WTC11 (cell line): Measurements from ENCODE around the gene ZFHX2. TPM values are rescaled to one million over a fixed set of nuclear protein-coding genes. Genes with fewer than 3 reads are reported as not detected.

Experiments used
- ATAC-seq: fragments of 200-7000 bp; cut with Tn5 transposase; 2 replicates; pipeline ENCODE4 v1.10.0; 2021; ENCODE audit warnings: mild to moderate bottlenecking, moderate library complexity
- CTCF ChIA-PET: fragments of 300-600 bp; sonication (Branson Sonifier 250); formaldehyde crosslinking; loops from one replicate; lab custom pipeline; 2021; ENCODE audit warnings: antibody characterized with exemption; lab: Charles Lee
- POLR2A ChIA-PET: fragments of 350-600 bp; sonication (Branson Sonifier 250); formaldehyde crosslinking; loops from one replicate; lab custom pipeline; 2021; ENCODE audit warnings: antibody characterized with exemption; lab: Charles Lee
- DNase-seq: peaks from one replicate; pipeline ENCODE4 v3.0.0; 2021; ENCODE audit warnings: low spot score
- H3K27ac Mint-ChIP-seq: 2 replicates; pipeline ENCODE4 v1.8.0; 2021; ENCODE audit warnings: mixed read lengths
- H3K27me3 Mint-ChIP-seq: 2 replicates; pipeline ENCODE4 v1.8.0; 2021; ENCODE audit warnings: low read depth, mild to moderate bottlenecking, moderate library complexity, mixed read lengths
- H3K36me3 Mint-ChIP-seq: 2 replicates; pipeline ENCODE4 v1.8.0; 2021; ENCODE audit warnings: mixed read lengths
- H3K4me1 Mint-ChIP-seq: 2 replicates; pipeline ENCODE4 v1.8.0; 2022; ENCODE audit warnings: mixed read lengths
- H3K4me3 Mint-ChIP-seq: 2 replicates; pipeline ENCODE4 v1.8.0; 2021; ENCODE audit warnings: mild to moderate bottlenecking, moderate library complexity, mixed read lengths
- H3K9me3 Mint-ChIP-seq: 2 replicates; pipeline ENCODE4 v1.8.0; 2021; ENCODE audit warnings: mixed read lengths
- AFF4 ChIP-seq: sonication (generic); formaldehyde crosslinking; IDR thresholded peaks from 2 replicates; pipeline ENCODE4 v1.8.1; 2023; ENCODE audit warnings: mild to moderate bottlenecking, missing genetic modification reagents, borderline replicate concordance
- CBFB ChIP-seq: sonication (generic); formaldehyde crosslinking; IDR thresholded peaks from 2 replicates; pipeline ENCODE4 v1.8.1; 2022; ENCODE audit warnings: mild to moderate bottlenecking, low read depth, missing genetic modification reagents
- ESRRA ChIP-seq: sonication (generic); formaldehyde crosslinking; IDR thresholded peaks from 2 replicates; pipeline ENCODE4 v1.8.1; 2022; ENCODE audit warnings: mild to moderate bottlenecking, missing genetic modification reagents, borderline replicate concordance
- KAT7 ChIP-seq: sonication (generic); formaldehyde crosslinking; IDR thresholded peaks from 2 replicates; pipeline ENCODE4 v1.8.1; 2023; ENCODE audit warnings: missing genetic modification reagents, mild to moderate bottlenecking, borderline replicate concordance
- MAX ChIP-seq: sonication (generic); formaldehyde crosslinking; IDR thresholded peaks from 2 replicates; pipeline ENCODE4 v1.8.0; 2022; ENCODE audit warnings: mild to moderate bottlenecking, missing genetic modification reagents
- NR1H2 ChIP-seq: sonication (generic); formaldehyde crosslinking; IDR thresholded peaks from 2 replicates; pipeline ENCODE4 v1.9.0; 2021; ENCODE audit warnings: mild to moderate bottlenecking, moderate library complexity, missing genetic modification reagents
- SMAD3 ChIP-seq: sonication (generic); formaldehyde crosslinking; IDR thresholded peaks from 2 replicates; pipeline ENCODE4 v1.8.0; 2022; ENCODE audit warnings: missing genetic modification reagents, mild to moderate bottlenecking, borderline replicate concordance
- ZBTB43 ChIP-seq: sonication (generic); formaldehyde crosslinking; IDR thresholded peaks from 2 replicates; pipeline ENCODE4 v1.8.1; 2023; ENCODE audit warnings: mild to moderate bottlenecking, missing genetic modification reagents
- ZNF263 ChIP-seq: sonication (generic); formaldehyde crosslinking; IDR thresholded peaks from 2 replicates; pipeline ENCODE4 v1.8.1; 2022; ENCODE audit warnings: low read depth, mild to moderate bottlenecking, moderate library complexity, missing genetic modification reagents
- ZNF281 ChIP-seq: sonication (generic); formaldehyde crosslinking; IDR thresholded peaks from 2 replicates; pipeline ENCODE4 v1.8.0; 2023; ENCODE audit warnings: mild to moderate bottlenecking, missing genetic modification reagents
- total RNA-seq: library from RNA; stranded (reverse); gene quantifications from 3 replicates; pipeline ENCODE4 v1.2.3, GENCODE V29; 2021
- TF ChIP-seq, protein P1 (sequence below): sonication (generic); formaldehyde crosslinking; IDR thresholded peaks from 2 replicates; pipeline ENCODE4 v1.8.1; 2023; ENCODE audit warnings: mild to moderate bottlenecking, missing genetic modification reagents, moderate library complexity
- TF ChIP-seq, protein P2 (sequence below): sonication (generic); formaldehyde crosslinking; IDR thresholded peaks from 2 replicates; pipeline ENCODE4 v1.8.1; 2023; ENCODE audit warnings: mild to moderate bottlenecking, missing genetic modification reagents, moderate library complexity
- TF ChIP-seq, protein P3 (sequence below): sonication (generic); formaldehyde crosslinking; IDR thresholded peaks from 2 replicates; pipeline ENCODE4 v1.8.0; 2022; ENCODE audit warnings: missing genetic modification reagents
- TF ChIP-seq, protein P4 (sequence below): sonication (generic); formaldehyde crosslinking; IDR thresholded peaks from 2 replicates; pipeline ENCODE4 v1.8.1; 2022; ENCODE audit warnings: missing genetic modification reagents, borderline replicate concordance

The ZFHX2 gene
- total RNA-seq, 1 experiment from 2014 or later, result 16.4 TPM

GRCh38 chr14:23486036-23486435 is 65.5 kb downstream of the ZFHX2 start (continued):
- no peak for TF ChIP-seq AFF4 (CRISPR knock-in tag)
- TF ChIP-seq ZBTB43, result no peak
- TF ChIP-seq ZNF263 (CRISPR knock-in tag), result no peak
- TF ChIP-seq, protein P1, sequence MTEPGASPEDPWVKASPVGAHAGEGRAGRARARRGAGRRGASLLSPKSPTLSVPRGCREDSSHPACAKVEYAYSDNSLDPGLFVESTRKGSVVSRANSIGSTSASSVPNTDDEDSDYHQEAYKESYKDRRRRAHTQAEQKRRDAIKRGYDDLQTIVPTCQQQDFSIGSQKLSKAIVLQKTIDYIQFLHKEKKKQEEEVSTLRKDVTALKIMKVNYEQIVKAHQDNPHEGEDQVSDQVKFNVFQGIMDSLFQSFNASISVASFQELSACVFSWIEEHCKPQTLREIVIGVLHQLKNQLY (CRISPR knock-in tag), result no peak
- no peak for TF ChIP-seq KAT7 (CRISPR knock-in tag)

DNA sequence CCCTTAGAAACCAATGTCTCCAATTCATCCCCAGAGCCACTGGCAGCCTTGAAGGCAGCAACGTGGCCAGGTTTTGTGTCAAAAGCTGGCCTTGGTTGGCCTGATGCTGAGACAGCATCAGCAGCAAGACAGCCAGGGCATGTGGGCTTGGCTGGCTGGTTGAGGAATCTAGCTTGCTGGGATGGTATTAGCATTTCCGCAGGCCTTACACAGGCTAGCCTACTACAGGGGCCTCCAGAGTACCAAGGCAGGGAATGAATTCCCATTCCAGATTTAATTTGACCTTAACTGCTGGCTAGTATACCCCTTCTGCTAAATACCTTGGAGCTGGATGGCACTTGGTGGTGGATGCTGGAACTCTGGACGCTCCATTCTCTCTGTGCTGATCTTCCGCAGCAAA is 66.2 kb downstream of the ZFHX2 start:
- Mint-ChIP-seq H3K27ac (peak overlapping the region; percentile 90), H3K27me3 (no peaks in the 10 kb centered on the region; the same call in 1 of the 2 replicates), H3K9me3 (no peaks in the 10 kb centered on the region), H3K36me3 (no peaks in the 10 kb centered on the region), H3K4me1 (peaks cover 64% of the 10 kb centered on the region)
- no peak for TF ChIP-seq SMAD3 (CRISPR knock-in tag)
- TF ChIP-seq, protein P2, sequence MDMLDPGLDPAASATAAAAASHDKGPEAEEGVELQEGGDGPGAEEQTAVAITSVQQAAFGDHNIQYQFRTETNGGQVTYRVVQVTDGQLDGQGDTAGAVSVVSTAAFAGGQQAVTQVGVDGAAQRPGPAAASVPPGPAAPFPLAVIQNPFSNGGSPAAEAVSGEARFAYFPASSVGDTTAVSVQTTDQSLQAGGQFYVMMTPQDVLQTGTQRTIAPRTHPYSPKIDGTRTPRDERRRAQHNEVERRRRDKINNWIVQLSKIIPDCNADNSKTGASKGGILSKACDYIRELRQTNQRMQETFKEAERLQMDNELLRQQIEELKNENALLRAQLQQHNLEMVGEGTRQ, result 0 out of 2 replicates have a peak, but pooled peaks have one; percentile 6
- TF ChIP-seq, all 79 proteins: peak for 1
- H3K4me3 Mint-ChIP-seq, result no peak overlapping the region
- POLR2A ChIA-PET, result interaction anchor here (0.5 to 6.0 kb wide), 7 partner anchors 9 to 122 kb away, joined by 3 to 73 read pairs (median 5); partner anchors contain the start of gene THTPA
- ATAC-seq (peak; percentile 22), DNase-seq (no peak)
- CTCF ChIA-PET, result interaction anchor here (0.7 to 13.9 kb wide), 15 partner anchors 9 to 623 kb away, joined by 3 to 377 read pairs (median 6); partner anchors contain the start of genes AP1G2, THTPA and ZFHX2

- ChIA-PET CTCF (interaction anchor here (0.6 to 13.9 kb wide), 17 partner anchors 26 to 117 kb away, joined by 3 to 377 read pairs (median 8); partner anchors contain the start of gene THTPA), POLR2A (interaction anchor here (1.2 to 6.0 kb wide), 8 partner anchors 40 to 80 kb away, joined by 3 to 73 read pairs (median 7); partner anchors contain the start of gene THTPA)
- peak; percentile 87 for ATAC-seq
- peak; percentile 87 for DNase-seq
- Mint-ChIP-seq H3K4me3 (peak overlapping the region; percentile 55), H3K4me1 (peaks cover 65% of the 10 kb centered on the region), H3K27ac (peak overlapping the region; percentile 97), H3K36me3 (no peaks in the 10 kb centered on the region), H3K27me3 (no peaks in the 10 kb centered on the region; the same call in 1 of the 2 replicates), H3K9me3 (no peaks in the 10 kb centered on the region)
- TF ChIP-seq CBFB, result no peak
- TF ChIP-seq NR1H2 (CRISPR knock-in tag), result no peak
- TF ChIP-seq ZNF281 (CRISPR knock-in tag), result 0 out of 2 replicates have a peak, but pooled peaks have one; percentile 45
- TF ChIP-seq, protein P3, sequence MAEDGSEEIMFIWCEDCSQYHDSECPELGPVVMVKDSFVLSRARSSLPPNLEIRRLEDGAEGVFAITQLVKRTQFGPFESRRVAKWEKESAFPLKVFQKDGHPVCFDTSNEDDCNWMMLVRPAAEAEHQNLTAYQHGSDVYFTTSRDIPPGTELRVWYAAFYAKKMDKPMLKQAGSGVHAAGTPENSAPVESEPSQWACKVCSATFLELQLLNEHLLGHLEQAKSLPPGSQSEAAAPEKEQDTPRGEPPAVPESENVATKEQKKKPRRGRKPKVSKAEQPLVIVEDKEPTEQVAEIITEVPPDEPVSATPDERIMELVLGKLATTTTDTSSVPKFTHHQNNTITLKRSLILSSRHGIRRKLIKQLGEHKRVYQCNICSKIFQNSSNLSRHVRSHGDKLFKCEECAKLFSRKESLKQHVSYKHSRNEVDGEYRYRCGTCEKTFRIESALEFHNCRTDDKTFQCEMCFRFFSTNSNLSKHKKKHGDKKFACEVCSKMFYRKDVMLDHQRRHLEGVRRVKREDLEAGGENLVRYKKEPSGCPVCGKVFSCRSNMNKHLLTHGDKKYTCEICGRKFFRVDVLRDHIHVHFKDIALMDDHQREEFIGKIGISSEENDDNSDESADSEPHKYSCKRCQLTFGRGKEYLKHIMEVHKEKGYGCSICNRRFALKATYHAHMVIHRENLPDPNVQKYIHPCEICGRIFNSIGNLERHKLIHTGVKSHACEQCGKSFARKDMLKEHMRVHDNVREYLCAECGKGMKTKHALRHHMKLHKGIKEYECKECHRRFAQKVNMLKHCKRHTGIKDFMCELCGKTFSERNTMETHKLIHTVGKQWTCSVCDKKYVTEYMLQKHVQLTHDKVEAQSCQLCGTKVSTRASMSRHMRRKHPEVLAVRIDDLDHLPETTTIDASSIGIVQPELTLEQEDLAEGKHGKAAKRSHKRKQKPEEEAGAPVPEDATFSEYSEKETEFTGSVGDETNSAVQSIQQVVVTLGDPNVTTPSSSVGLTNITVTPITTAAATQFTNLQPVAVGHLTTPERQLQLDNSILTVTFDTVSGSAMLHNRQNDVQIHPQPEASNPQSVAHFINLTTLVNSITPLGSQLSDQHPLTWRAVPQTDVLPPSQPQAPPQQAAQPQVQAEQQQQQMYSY, result no peak
- TF ChIP-seq, protein P4, sequence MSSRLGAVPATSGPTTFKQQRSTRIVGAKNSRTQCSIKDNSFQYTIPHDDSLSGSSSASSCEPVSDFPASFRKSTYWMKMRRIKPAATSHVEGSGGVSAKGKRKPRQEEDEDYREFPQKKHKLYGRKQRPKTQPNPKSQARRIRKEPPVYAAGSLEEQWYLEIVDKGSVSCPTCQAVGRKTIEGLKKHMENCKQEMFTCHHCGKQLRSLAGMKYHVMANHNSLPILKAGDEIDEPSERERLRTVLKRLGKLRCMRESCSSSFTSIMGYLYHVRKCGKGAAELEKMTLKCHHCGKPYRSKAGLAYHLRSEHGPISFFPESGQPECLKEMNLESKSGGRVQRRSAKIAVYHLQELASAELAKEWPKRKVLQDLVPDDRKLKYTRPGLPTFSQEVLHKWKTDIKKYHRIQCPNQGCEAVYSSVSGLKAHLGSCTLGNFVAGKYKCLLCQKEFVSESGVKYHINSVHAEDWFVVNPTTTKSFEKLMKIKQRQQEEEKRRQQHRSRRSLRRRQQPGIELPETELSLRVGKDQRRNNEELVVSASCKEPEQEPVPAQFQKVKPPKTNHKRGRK, result no peak
- TF ChIP-seq ESRRA (CRISPR knock-in tag), result no peak
- peak; percentile 45; the same call in 1 of the 2 replicates for TF ChIP-seq MAX (CRISPR knock-in tag)
Measured at GRCh38 chr14:23483236-23483854, 68.2 kb downstream of the ZFHX2 start.
